ENCODE measurements around the gene TWNK.

TWNK gene

DNA sequence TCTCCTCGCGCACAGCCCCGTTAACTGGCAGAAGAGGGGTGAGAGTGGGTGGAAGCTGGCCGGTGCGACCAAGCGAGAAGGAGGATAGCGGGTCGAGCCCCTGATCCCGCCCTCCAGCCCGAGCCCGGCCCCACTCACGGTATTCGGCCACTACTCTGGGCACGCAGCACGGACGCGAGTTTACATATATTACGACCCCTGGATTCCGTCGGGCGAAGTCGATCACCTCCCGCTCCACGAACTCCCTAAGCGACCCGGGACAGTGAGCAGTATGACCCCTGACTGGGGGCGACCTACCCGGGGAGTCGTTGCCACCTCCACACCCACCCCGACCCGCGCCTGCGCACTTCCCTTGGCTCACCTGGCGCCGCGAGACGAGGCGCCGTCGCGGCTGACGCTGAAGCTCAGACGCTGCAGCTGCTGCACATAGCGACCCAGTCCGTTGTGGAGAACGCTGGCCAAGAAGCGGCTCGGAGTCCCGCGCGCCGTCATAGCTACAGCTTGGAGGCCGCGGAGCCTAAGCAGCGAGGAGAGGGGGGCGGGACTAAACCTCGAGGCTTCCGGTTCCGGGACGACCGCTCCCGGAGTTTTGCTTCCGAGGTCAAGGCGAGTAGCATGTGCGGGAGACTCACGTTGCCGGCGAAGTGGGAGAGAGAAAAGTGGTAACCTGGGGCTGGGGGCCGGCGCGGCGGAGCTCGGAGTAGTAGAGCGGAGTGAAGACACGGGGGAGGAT is at the start of gene TWNK, which contains the start of gene MRPL43:
Gene TWNK (plus strand): TSS at position 592 of the 733 bp plus-strand sequence. CDS start 668 bp downstream, outside the sequence.
Gene MRPL43 (minus strand): TSS at position 546 of the 733 bp plus-strand sequence. CDS start 54 bp downstream, at position 492.
- Mint-ChIP-seq H3K4me3 (peak within 1 kb of the TSS; percentile 98), H3K27ac (peak within 1 kb of the TSS; percentile 86), H3K36me3 (ENCODE audit: low read depth) (peaks cover 21% of the 10 kb centered on the region), H3K9me3 (no peaks in the 10 kb centered on the region), H3K4me1 (ENCODE audit: low read depth) (peaks cover 18% of the 10 kb centered on the region), H3K27me3 (ENCODE audit: low read depth) (no peaks in the 10 kb centered on the region)

DNA sequence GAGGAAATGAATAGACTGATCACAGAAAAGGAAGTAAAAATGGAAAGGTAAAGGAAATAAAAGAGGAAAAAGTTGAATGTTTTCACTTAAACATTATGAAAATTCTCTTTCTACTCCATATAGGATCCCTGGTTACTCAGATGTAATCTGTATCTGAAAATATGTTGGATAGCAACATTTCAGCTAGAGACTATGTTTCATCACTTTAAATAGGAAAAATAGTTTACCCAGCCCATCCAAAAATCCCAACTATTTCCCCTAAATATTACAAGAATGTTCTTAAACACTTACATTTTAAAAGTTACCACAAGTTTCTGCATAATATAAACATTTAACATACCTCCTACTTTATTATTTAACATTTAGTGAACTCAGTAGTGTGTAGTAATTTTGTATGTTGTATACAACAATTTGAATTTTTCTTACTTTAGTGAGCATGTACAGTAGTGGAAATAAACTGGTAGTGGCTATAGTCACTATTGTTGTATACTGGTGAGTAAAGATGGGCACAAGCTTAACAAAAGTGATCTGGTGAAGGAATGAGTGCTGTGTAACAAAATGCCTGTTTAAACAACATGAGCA is 47.5 kb upstream of the TWNK start:
- Mint-ChIP-seq H3K27me3 (ENCODE audit: low read depth) (no peaks in the 10 kb centered on the region), H3K9me3 (no peaks in the 10 kb centered on the region), H3K36me3 (ENCODE audit: low read depth) (peaks cover 28% of the 10 kb centered on the region), H3K4me1 (ENCODE audit: low read depth) (peaks cover 10% of the 10 kb centered on the region), H3K4me3 (no peak overlapping the region), H3K27ac (no peak overlapping the region)

DNA sequence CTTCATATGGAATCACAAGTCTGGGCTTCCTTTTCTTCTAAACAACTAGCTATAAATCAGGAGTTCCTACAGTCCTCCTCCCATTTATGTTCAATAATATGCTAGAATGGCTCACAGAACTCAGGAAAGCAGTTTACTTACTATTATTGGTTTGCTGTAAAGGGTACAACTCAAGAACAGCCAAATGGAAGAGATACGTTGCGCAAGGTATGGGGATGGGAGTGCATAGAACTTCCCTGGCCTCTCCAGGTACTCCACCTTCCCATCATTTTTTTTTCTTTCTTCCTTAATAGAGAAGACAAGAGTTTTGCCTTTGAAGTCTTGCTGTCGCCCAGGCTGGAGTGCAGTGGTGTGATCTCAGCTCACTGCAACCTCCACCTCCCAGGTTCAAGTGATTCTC is 45.1 kb upstream of the TWNK start:
- Mint-ChIP-seq H3K4me3 (no peak overlapping the region), H3K4me1 (ENCODE audit: low read depth) (peaks cover 13% of the 10 kb centered on the region), H3K9me3 (no peaks in the 10 kb centered on the region), H3K36me3 (ENCODE audit: low read depth) (peaks cover 37% of the 10 kb centered on the region), H3K27ac (no peak overlapping the region), H3K27me3 (ENCODE audit: low read depth) (no peaks in the 10 kb centered on the region)

DNA sequence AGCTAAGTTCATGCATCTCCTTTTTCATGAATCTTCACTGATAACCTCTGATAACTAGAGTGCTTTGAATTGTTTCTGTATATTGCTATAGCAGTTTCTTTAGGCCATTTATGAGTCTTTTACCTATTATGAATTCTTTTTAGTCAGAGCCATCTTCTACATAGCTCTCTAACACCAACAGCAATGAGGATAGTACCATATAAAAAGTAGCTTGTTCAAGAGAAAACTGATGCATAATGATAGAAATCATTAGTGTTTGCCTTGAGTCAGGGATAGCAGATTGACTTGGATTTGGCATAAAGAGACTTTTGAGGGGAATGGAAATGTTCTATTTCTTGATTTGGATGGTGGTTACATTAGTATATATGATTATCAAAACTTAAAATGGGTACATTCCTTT is 43.8 kb upstream of the TWNK start:
- no peaks in the 10 kb centered on the region for H3K9me3 Mint-ChIP-seq
- H3K4me3 Mint-ChIP-seq, result no peak overlapping the region
- peaks cover 33% of the 10 kb centered on the region for H3K36me3 Mint-ChIP-seq (ENCODE audit: low read depth)
- no peaks in the 10 kb centered on the region for H3K27me3 Mint-ChIP-seq (ENCODE audit: low read depth)
- no peak overlapping the region for H3K27ac Mint-ChIP-seq
- H3K4me1 Mint-ChIP-seq (ENCODE audit: low read depth), result peaks cover 13% of the 10 kb centered on the region

DNA sequence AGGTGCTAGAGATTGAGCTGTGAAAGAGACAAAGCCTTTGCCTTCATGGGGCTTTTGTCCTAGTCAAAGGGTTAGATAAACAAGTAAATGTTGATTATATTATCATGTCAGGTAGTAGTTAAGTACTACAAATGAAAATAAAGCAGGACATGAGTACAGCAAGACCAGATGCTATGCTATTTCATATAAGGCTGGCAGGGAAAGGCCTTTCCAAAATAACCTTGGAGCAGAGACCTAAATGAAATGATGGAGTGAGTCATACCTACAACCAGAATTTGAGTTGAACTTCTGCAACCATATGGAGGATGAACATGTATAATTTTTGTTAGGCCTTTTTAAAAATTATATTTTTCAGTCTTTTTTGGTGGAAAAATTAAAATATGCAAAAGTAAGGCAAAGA is 41.6 kb upstream of the TWNK start:
- H3K36me3 Mint-ChIP-seq (ENCODE audit: low read depth), result peaks cover 43% of the 10 kb centered on the region
- H3K27ac Mint-ChIP-seq, result no peak overlapping the region
- no peaks in the 10 kb centered on the region for H3K9me3 Mint-ChIP-seq
- peaks cover 13% of the 10 kb centered on the region for H3K4me1 Mint-ChIP-seq (ENCODE audit: low read depth)
- H3K27me3 Mint-ChIP-seq (ENCODE audit: low read depth), result no peaks in the 10 kb centered on the region
- no peak overlapping the region for H3K4me3 Mint-ChIP-seq

DNA sequence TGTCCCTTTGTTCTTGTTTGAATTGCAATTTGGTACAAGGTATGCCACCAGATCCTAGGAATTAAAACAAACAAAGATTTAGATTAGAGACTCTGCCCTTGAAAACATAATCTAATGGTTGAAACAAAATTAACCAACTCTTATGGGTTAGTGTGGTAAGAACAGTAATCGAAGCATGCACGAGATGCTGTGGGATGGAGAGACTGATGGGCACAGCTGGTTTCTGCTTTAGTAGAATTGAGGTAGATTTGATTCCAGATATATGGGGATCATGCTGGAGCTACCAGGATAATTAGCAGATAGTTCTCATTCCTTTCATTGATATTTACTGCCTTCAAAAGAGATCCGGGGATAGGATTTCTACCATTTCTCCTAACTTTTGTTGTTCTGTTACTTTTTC is 38.4 kb upstream of the TWNK start:
- H3K4me3 Mint-ChIP-seq, result no peak overlapping the region
- no peaks in the 10 kb centered on the region for H3K9me3 Mint-ChIP-seq
- no peaks in the 10 kb centered on the region for H3K27me3 Mint-ChIP-seq (ENCODE audit: low read depth)
- peaks cover 31% of the 10 kb centered on the region for H3K36me3 Mint-ChIP-seq (ENCODE audit: low read depth)
- H3K27ac Mint-ChIP-seq, result no peak overlapping the region
- H3K4me1 Mint-ChIP-seq (ENCODE audit: low read depth), result peaks cover 4% of the 10 kb centered on the region

DNA sequence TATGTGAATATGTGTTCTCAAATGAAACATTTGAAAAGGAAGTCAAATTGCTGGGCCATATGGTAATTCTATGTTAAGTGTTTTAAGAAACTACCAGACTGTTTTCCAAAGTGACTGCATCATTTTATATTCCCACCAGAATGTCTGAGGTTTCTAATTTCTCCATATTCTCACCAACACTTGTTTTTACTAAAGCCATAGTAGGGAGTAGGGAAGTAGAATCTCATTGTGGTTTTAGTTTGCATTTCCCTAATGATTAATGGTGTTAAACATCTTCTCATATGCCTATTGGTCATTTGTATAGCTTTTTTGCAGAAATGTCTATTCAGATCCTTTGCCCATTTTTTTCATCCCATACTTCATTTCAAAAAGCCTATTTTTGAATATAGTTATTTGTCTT is 27.1 kb upstream of the TWNK start:
- no peak overlapping the region for H3K4me3 Mint-ChIP-seq
- peaks cover 5% of the 10 kb centered on the region for H3K4me1 Mint-ChIP-seq (ENCODE audit: low read depth)
- no peaks in the 10 kb centered on the region for H3K27me3 Mint-ChIP-seq (ENCODE audit: low read depth)
- no peaks in the 10 kb centered on the region for H3K9me3 Mint-ChIP-seq
- H3K36me3 Mint-ChIP-seq (ENCODE audit: low read depth), result peaks cover 30% of the 10 kb centered on the region
- H3K27ac Mint-ChIP-seq, result no peak overlapping the region

DNA sequence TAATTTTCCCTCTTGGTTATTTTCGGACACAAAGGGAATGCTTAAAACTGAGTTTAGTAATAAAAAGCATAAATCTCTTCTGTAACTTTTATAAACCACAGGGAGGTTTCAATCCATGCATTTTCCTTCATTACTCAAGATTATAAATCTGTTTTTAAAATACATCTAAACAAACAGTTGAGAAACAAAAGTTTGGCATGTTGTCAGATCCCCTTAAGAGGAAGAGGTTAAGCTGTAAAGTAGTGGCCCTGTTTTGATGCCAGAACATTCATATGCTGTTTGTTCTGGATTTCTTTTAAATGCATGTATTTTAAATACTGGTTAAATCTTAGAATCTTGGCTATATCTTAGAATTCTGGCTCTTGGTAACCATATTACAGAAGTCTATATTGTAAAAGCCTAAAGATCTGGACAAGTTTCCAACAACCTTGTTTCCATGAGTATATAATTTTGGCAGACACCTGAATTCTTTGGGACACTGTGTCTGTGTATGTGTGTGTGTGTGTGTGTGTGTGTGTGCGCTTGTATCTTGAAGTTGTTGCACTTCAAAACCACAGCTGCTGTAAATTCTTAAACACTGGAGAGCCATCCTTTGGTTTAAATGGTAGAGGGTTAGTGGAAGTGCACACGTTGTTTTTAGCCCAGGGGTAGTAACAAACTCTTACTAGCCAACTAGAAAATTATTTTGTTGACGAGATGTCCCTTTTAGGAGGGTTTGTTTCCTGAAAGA is 24.8 kb upstream of the TWNK start:
- Mint-ChIP-seq H3K27ac (no peak overlapping the region), H3K36me3 (ENCODE audit: low read depth) (peaks cover 27% of the 10 kb centered on the region), H3K4me3 (no peak overlapping the region), H3K4me1 (ENCODE audit: low read depth) (no peaks in the 10 kb centered on the region), H3K9me3 (no peaks in the 10 kb centered on the region), H3K27me3 (ENCODE audit: low read depth) (no peaks in the 10 kb centered on the region)

DNA sequence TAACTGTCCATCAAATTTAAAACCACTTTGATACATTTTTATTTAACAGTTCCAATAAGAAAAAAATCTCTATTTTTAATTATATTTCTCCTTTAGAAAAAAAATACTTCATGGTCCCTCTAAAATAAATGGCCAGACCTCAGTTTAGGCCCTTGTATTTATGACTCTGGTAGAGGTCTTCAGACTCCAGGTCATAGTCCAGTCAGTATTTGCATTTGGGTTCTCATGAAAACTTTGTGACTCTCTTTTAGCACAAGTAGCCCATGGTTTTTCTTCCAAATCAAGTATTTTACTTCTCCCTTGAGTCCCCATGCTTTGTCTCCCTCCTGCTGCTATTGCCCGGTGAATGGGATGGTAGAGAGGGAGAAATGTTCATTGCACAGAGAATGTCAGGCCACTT is 23.5 kb upstream of the TWNK start:
- peaks cover 4% of the 10 kb centered on the region for H3K4me1 Mint-ChIP-seq (ENCODE audit: low read depth)

DNA sequence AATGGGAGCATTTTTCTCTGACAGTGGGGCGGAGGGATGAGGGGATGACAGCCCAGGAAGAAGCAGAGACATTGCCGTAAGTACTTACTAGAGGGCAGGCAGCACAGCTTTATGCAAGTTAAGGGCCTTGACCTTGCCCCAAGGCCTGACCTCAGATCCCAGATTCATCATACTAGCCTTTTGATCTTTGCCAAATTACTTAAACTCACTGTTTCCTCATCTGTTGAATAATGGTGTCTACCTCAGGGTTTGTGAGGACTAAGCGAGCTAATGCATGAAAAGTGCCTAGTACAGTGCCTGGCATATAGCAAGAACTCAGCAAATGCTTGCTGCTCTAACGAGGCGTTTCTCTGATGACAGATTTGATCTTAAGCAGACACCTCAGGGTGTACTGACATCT is 21.5 kb upstream of the TWNK start:
- H3K27ac Mint-ChIP-seq, result no peak overlapping the region
- H3K36me3 Mint-ChIP-seq (ENCODE audit: low read depth), result peaks cover 18% of the 10 kb centered on the region
- no peak overlapping the region for H3K4me3 Mint-ChIP-seq
- H3K27me3 Mint-ChIP-seq (ENCODE audit: low read depth), result peaks cover 8% of the 10 kb centered on the region
- H3K9me3 Mint-ChIP-seq, result no peaks in the 10 kb centered on the region
- peaks cover 10% of the 10 kb centered on the region for H3K4me1 Mint-ChIP-seq (ENCODE audit: low read depth)

More for the DNA sequence above, 23.5 kb upstream of the TWNK start:
- H3K4me3 Mint-ChIP-seq, result no peak overlapping the region
- H3K36me3 Mint-ChIP-seq (ENCODE audit: low read depth), result peaks cover 27% of the 10 kb centered on the region
- H3K27ac Mint-ChIP-seq, result no peak overlapping the region
- peaks cover 4% of the 10 kb centered on the region for H3K27me3 Mint-ChIP-seq (ENCODE audit: low read depth)
- H3K9me3 Mint-ChIP-seq, result no peaks in the 10 kb centered on the region

DNA sequence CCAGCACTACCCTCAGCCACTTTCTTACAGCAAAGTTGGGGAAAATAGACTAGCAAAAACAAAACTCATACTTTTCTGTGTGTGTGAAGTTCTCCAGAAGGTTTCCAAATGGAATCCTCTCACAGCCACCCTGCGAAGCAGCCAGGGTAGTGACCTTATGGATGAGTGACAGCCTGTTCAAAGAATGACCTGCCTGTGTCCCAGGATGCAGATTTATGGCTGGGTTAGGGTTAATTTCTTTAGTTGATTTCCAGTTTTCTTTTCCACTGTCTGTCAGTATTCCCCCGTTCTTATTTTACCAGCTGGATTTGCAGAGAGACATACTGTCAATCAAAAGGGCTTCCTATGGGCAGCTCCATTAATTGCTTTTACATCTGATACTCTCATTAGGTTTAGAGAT is 20.5 kb upstream of the TWNK start:
- peaks cover 16% of the 10 kb centered on the region for H3K36me3 Mint-ChIP-seq (ENCODE audit: low read depth)
- no peaks in the 10 kb centered on the region for H3K9me3 Mint-ChIP-seq
- no peak overlapping the region for H3K27ac Mint-ChIP-seq
- H3K27me3 Mint-ChIP-seq (ENCODE audit: low read depth), result peaks cover 8% of the 10 kb centered on the region
- H3K4me3 Mint-ChIP-seq, result no peak overlapping the region
- H3K4me1 Mint-ChIP-seq (ENCODE audit: low read depth), result peaks cover 10% of the 10 kb centered on the region

DNA sequence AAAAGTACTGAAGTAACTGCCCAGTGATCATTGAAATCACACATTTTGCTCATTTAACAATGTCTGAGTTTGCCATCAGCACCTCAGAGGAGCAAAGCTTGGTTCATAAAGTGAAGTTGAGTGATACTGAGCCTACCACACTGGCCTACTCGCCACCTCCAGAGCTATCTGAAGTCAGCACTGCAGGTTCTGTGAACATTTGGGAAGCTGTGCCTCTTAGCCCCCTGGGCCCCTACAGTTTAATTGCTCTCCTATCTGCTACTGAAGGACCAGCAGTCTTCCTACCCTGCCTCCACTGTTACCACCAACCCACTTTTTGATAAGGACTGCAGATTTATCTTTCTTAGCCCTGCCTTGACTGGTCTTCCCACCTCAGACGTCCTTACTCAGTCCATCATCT is 20.0 kb upstream of the TWNK start:
- peaks cover 8% of the 10 kb centered on the region for H3K27me3 Mint-ChIP-seq (ENCODE audit: low read depth)
- H3K4me1 Mint-ChIP-seq (ENCODE audit: low read depth), result peaks cover 10% of the 10 kb centered on the region
- H3K4me3 Mint-ChIP-seq, result no peak overlapping the region
- H3K9me3 Mint-ChIP-seq, result no peaks in the 10 kb centered on the region
- no peak overlapping the region for H3K27ac Mint-ChIP-seq
- peaks cover 11% of the 10 kb centered on the region for H3K36me3 Mint-ChIP-seq (ENCODE audit: low read depth)

DNA sequence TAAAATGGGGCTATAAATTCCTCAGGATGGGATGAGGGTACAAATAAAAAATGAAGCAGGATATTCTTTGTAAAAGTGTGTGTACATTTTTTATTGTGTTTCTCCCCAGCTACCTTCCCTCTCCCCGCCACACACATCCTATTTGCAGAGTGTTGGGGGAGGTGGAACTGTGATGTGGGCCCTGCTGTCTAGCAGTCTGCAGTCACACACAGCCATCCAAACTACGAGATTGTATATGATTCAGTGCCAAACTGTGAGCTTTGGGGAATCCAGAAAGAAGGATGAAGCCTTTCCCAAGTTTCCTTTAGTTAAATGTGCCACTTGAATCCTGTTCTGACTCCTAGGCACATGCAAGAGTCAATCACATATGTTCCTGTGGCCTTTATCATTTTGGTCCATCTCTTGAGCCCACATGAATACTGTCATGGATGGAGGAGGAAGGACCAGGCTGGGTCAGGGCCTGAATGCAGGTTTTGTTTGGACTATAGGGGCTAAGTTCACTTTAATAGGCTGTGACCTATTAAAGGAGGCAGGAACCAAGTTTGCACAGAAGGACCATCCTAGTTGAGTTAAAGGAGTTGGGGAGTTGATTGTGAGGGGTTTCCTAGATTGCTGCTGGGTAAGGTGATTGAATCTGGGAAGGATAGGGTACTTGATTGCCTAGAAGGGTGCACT is 19.1 kb upstream of the TWNK start:
- H3K9me3 Mint-ChIP-seq, result no peaks in the 10 kb centered on the region
- no peak overlapping the region for H3K27ac Mint-ChIP-seq
- peak overlapping the region; percentile 70 for H3K4me3 Mint-ChIP-seq
- H3K4me1 Mint-ChIP-seq (ENCODE audit: low read depth), result peaks cover 10% of the 10 kb centered on the region
- H3K27me3 Mint-ChIP-seq (ENCODE audit: low read depth), result peaks cover 8% of the 10 kb centered on the region
- peaks cover 4% of the 10 kb centered on the region for H3K36me3 Mint-ChIP-seq (ENCODE audit: low read depth)

DNA sequence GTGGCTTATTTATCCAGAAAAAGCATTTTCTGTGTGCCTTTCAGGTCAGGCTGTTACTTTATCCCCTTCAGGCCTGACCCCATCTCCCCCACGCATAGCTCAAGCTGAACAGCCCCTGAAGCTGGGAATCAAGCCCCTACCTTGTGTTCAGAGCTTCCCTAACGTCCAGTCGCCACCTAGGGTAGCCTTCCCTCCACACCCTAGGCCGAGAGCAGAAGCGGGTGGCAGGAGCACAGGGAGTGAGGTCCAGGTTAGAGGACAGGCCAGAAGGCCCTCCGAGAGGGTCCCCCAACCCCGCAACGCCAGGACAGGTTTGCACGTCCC is 18.5 kb upstream of the TWNK start:
- peaks cover 8% of the 10 kb centered on the region for H3K27me3 Mint-ChIP-seq (ENCODE audit: low read depth)
- peak overlapping the region; percentile 70 for H3K4me3 Mint-ChIP-seq
- H3K36me3 Mint-ChIP-seq (ENCODE audit: low read depth), result peaks cover 3% of the 10 kb centered on the region
- no peaks in the 10 kb centered on the region for H3K9me3 Mint-ChIP-seq
- H3K27ac Mint-ChIP-seq, result no peak overlapping the region
- peaks cover 10% of the 10 kb centered on the region for H3K4me1 Mint-ChIP-seq (ENCODE audit: low read depth)

All from T-helper 1 cell treated with Interleukin-12 subunit alpha and Interleukin-12 subunit beta and Interleukin-4 antibody, amounts not matched to agents 30 μg/mL and 1 μg/mL, for 36 hours (primary cell).